NCI-H526 (cell line): ENCODE results near the gene ITPR1.

Source experiments
- DNase-seq, 2 experiments: peaks; one replicate each; lab custom pipeline; 2025; lab: John Stamatoyannopoulos, UW

Gene ITPR1

GRCh38 chr3:4686619-4687018 is 193.5 kb downstream of the ITPR1 start:
- no peak for DNase-seq

- DNase-seq, result no peak
Measured at GRCh38 chr3:4687167-4687566, 194.0 kb downstream of the ITPR1 start.

- DNase-seq, result no peak
Measured at GRCh38 chr3:4687596-4687995, 194.4 kb downstream of the ITPR1 start.

GRCh38 chr3:4688411-4688810 is 195.3 kb downstream of the ITPR1 start:
- DNase-seq, result no peak

GRCh38 chr3:4689021-4689420 is 195.9 kb downstream of the ITPR1 start:
- no peak for DNase-seq

- no peak for DNase-seq
Measured at GRCh38 chr3:4690277-4690676, 197.1 kb downstream of the ITPR1 start.

- no peak for DNase-seq
Measured at GRCh38 chr3:4693620-4694019, 200.5 kb downstream of the ITPR1 start.

- no peak for DNase-seq
Measured at GRCh38 chr3:4695846-4696245, 202.7 kb downstream of the ITPR1 start.

GRCh38 chr3:4696266-4696665 is 203.1 kb downstream of the ITPR1 start:
- no peak for DNase-seq

GRCh38 chr3:4698125-4698821 is 205.1 kb downstream of the ITPR1 start:
- DNase-seq, result no peak

GRCh38 chr3:4703054-4703480 is 209.9 kb downstream of the ITPR1 start:
- DNase-seq, result no peak

- no peak for DNase-seq
Measured at GRCh38 chr3:4704552-4704951, 211.4 kb downstream of the ITPR1 start.

- DNase-seq, result no peak
Measured at GRCh38 chr3:4707324-4707723, 214.2 kb downstream of the ITPR1 start.

GRCh38 chr3:4708230-4708629 is 215.1 kb downstream of the ITPR1 start:
- no peak for DNase-seq

- DNase-seq, result no peak
Measured at GRCh38 chr3:4709341-4709740, 216.2 kb downstream of the ITPR1 start.

GRCh38 chr3:4710191-4710590 is 217.0 kb downstream of the ITPR1 start:
- DNase-seq, result no peak

GRCh38 chr3:4711680-4711992 is 218.5 kb downstream of the ITPR1 start:
- no peak for DNase-seq

GRCh38 chr3:4712109-4712508 is 219.0 kb downstream of the ITPR1 start:
- DNase-seq, result no peak

- no peak for DNase-seq
Measured at GRCh38 chr3:4714045-4714444, 220.9 kb downstream of the ITPR1 start.

GRCh38 chr3:4716266-4716665 is 223.1 kb downstream of the ITPR1 start:
- no peak for DNase-seq

- no peak for DNase-seq
Measured at GRCh38 chr3:4716706-4717362, 223.7 kb downstream of the ITPR1 start.

- DNase-seq, result no peak
Measured at GRCh38 chr3:4717363-4717740, 224.2 kb downstream of the ITPR1 start.

GRCh38 chr3:4718179-4718736 is 225.1 kb downstream of the ITPR1 start:
- no peak for DNase-seq

GRCh38 chr3:4719046-4719501 is 225.9 kb downstream of the ITPR1 start:
- peak in 1 of 2 experiments; percentile 6 for DNase-seq
